ENCODE measurements around the gene AUTS2.
"Not testable (repeated sequence)": the region's sequence is repeated elsewhere in the genome, so short reads cannot be mapped to it uniquely, and the experiment has no call there.

AUTS2 gene

GRCh38 chr7:70788276-70788675 lies 1190.0 kb downstream of the AUTS2 start:
- no peak for DNase-seq

GRCh38 chr7:70789481-70790214 lies 1191.4 kb downstream of the AUTS2 start:
- no peak for DNase-seq

GRCh38 chr7:70790215-70791073 lies 1192.2 kb downstream of the AUTS2 start:
- DNase-seq = no peak

DNA sequence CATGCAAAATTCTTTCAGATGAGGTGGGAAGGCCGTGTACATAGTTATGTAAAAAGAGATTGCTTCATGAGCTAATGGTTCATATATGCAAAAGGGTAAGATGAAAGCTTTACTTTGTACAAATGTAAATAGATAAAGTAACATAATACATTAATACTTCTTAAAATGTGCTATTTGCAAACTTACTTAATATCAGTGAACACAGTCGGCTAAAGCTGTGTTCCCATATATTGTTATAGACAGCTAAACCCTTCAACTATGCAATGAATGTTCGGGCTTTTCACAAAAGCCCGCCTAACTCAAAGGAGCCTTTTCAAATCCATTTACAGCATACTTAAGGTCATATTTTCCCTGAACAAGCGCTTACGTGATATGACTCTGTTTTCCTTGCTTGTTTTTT lies 1193.1 kb downstream of the AUTS2 start:
- DNase-seq = no peak

- DNase-seq = no peak
These were observed 1194.8 kb downstream of the AUTS2 start for GRCh38 chr7:70793060-70793459.

- DNase-seq = no peak
These were observed 1195.5 kb downstream of the AUTS2 start for GRCh38 chr7:70793821-70794220.

- DNase-seq = no peak
These were observed 1196.7 kb downstream of the AUTS2 start for GRCh38 chr7:70794962-70795361.

DNA sequence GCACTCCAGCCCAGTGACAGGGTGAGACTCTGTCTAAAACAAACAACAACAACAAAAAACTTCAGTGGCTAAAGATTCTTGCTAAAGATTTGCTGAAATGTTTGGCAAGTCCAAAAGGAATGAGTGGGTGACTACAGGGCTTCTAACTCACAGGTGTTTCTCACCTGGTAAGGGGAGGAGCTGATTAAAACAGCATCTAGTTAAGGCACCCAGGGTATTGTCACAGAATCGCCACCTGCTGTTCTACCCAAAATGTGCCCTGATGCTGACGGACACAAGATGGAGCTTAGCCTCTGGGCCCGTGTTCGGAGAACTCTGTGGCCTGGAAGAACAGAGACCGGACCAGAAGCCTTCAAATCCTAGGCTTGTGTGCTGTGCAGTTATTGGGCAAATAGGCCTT lies 1197.7 kb downstream of the AUTS2 start:
- no peak for DNase-seq

- DNase-seq = no peak
These were observed 1198.8 kb downstream of the AUTS2 start for GRCh38 chr7:70797109-70797514.

- DNase-seq = no peak
These were observed 1201.6 kb downstream of the AUTS2 start for GRCh38 chr7:70799841-70800405.

DNA sequence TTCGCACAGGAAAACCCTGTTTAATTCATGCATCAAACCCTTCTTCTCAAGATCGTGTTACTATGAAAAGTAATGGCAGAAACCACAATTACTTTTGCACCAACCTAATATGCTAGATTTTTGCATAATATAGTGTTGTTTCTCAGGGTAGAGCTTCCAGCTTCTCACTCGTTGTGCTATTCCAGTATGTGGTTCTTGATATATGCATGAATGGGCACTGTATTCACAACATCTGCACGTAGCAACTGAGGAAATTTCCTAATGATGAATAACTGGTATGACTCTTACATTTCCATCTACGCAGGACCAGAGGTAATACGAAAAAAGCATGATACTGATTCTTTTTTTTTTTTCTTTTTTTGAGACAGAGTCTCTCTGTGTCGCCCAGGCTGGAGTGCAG lies 1207.1 kb downstream of the AUTS2 start:
- no peak for DNase-seq

DNA sequence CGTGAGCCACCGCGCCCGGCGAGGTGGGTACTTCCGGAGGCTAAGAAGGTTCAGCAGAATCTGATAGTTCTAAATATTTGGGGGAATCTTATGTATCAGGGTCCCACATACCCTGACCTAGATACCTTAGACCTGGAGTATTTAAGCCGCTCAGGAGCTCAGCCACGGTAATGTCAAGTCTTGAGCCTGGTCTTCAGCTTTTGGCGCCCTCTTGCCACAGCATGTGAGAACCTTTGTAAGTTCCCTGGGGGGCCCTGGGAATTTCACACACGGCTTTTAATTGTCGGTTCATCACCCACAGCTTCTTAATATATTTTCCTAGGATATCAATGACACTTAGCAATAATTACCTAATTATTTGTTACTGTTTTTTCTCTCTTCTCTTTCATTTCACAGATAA lies 1209.4 kb downstream of the AUTS2 start:
- DNase-seq = no peak

GRCh38 chr7:70808876-70809275 lies 1210.6 kb downstream of the AUTS2 start:
- no peak for DNase-seq

GRCh38 chr7:70810558-70811139 lies 1212.4 kb downstream of the AUTS2 start:
- no peak for DNase-seq

DNA sequence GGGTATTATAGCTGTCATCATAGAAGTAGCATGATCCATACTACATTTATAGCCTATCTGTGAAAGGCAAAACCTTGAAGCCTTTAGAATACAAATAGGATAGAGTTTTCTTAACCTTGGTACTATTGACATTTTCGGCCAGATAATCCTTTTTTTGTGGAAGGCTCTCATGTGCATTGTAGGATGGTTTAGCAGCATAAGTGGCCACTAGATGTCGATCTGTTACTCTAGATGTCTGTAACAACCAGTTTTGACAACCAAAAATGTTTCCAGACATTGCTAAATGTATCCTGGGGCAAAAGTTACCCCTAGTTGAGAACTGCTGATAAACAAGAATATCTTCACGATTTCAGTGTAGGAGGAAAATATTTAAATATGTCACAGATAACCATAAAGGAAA lies 1214.2 kb downstream of the AUTS2 start:
- no peak for DNase-seq

DNA sequence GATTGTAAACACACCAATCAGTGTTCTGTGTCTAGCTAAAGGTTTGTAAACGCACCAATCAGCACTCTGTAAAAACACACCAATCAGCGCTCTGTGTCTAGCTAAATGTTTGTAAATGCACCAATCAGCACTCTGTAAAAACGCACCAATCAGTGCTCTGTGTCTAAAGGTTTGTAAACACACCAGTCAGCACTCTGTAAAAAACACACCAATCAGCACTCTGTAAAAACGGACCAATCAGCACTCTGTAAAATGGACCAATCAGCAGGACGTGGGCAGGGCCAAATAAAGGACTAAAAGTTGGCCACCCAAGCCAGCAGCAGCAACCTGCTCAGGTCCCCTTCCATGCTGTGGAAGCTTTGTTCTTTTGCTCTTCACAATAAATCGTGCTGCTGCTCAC lies 1224.2 kb downstream of the AUTS2 start:
- DNase-seq = not testable (repeated sequence)

DNA sequence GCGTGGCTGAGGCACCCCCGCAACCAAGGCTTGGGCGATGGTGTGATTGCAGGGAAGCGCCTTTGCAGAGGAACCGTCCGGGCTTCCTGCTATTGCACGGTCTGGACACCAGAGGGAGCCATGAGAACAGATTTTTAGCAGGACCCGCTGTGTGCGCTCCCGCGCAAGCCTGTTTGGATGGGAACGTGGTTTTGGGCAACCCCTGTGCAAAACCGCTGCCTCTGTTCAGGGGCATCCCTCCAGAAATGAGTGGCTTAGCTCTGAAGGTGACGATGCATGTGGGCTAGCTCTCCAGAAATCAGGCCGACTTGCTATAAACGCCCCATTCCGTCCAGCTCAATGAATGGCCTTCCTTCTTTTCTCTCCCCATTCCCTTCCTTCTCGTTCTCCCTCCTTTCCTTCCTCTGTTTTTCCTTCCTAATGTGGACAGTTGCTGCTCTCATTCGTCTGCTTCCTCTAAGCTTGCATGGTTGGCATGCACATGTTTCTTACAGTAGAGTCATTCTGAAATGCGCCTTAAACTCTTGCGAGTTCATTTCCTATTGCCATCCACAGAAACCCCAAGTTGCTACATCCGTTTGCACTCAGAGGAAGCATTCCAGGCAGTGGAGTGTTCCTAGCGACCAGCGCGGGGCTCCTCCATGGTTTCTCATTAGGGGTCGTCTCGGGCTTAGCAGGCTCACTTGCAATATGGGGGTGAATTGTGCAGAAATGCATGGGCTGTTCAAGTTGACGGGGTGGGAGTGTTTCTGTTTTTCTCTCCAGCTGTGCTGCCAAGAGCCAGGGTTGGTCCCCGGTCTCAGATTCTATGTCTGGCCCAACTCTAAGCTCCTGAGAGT lies 1231.2 kb downstream of the AUTS2 start:
- DNase-seq = peak; percentile 4

DNA sequence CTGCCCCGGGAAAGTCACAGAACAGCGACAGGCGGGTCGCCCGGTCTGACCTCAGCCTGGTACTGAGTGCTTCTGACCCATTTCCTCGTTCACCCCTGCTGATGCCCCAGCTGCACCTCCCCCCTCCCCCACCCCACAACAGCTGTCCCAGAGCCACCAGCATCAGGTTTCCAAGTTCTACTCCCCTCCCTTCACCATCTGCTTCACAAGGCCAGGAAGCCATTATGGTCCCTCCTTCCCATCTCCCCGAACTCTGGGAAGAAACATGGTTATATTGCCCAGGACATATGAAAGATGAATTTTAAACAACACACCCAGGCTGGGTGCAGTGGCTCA lies 1231.8 kb downstream of the AUTS2 start:
- no peak for DNase-seq

DNA sequence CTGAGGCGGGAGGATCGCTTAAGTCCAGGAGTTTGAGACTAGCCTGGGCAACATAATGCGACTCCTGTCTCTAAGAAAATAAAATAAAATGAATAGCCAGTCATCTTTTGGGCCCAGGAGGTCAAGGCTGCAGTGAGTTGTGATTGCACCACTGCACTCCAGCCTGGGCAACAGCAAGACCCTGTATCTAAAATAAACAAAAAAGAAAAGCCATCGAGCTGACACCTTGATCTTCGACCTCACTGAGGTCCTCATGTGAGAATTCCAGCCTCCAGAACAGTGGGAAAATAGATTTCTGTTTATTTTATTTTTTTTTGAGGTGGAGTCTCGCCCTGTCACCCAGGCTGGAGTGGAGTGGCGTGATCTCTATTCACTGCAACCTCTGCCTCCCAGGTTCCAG lies 1232.2 kb downstream of the AUTS2 start:
- DNase-seq = no peak

DNA sequence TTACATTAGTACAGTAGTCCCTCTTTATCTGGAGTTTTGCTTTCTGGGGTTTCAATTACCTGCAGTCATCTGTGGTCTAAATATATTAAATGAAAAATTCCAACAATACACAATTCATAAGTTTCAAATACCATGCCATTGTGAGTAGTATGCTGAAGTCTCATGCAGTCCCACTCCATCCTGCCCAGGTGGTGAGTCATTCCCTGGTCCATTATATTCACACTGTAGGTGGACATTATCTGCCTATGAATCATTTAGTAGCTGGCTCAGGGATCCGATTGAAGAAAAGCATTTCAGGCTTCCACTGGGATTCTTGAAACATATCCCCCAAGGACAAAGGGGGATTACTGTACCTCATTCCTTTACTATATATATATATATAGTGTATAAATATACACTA lies 1235.5 kb downstream of the AUTS2 start:
- no peak for DNase-seq

DNA sequence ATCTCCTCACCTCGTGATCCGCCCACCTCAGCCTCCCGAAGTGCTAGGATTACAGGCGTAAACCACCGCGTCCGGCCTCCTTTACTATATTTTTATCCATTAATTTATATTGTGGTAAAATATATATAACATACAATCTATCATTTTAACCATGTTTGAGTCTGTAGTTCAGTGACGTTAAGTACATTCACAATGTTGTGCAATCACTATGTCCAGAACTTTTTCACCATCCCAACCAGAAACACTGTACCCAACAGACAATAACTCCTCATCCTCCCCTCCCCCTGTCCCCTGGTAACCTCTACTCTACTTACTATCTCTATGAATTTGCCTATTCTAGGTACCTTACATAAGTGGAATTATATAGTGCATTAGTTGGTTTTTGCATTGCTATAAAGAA lies 1236.1 kb downstream of the AUTS2 start:
- DNase-seq = no peak

- no peak for DNase-seq
These were observed 1237.4 kb downstream of the AUTS2 start for GRCh38 chr7:70835658-70836057.

DNA sequence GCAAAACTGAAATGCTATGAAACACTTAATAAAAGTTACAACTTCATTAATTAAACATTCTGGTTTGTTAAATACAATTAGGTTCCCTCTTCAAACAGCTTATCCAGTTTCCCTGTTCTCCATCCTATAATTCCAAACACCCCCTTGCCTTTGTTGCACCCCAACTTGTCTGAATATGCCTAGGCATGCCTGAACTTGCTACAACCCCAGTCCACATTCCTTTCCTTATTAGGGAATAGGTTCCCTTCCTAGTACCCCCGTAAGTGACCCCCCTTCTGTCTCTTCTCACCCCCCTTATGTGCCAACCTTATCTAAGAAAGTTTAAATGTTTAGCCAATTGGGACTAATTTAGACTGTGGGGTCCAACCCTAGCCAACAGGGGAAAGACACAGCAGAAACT lies 1238.0 kb downstream of the AUTS2 start:
- no peak for DNase-seq

Measured in NCI-H2029 (cell line).